Keratinocyte (primary cell): ENCODE measurements around the gene EMP1.

Experiments used
- CTCF ChIP-seq, 3 experiments: IDR thresholded peaks in 1 of 3; conservative IDR thresholded peaks in 1 of 3; optimal IDR thresholded peaks in 1 of 3; 2 replicates in 2 of 3; 3 replicates in 1 of 3; pipeline versions ENCODE3 to v1.5.1; 2011; ENCODE audit warnings: low read length in 3 of 3, mild to moderate bottlenecking in 3 of 3, moderate library complexity in 2 of 3, control low read depth in 1 of 3, inconsistent platforms in 1 of 3; ENCODE audit not compliant: insufficient read depth in 2 of 3; ENCODE audit errors: extremely low read depth in 1 of 3
- EZH2 ChIP-seq: IDR thresholded peaks from one replicate; pipeline ENCODE4 v1.6.1; 2012; ENCODE audit warnings: inconsistent platforms, mild to moderate bottlenecking, low read length, moderate library complexity

GRCh38 chr12:13227191-13227590, 30.7 kb downstream of the EMP1 start:
- no peak for TF ChIP-seq CTCF (optimal IDR thresholded peaks at IDR 0.05 in 1 of 3, IDR thresholded peaks at IDR 0.05 in 1 of 3, conservative IDR thresholded peaks at IDR 0.05 in 1 of 3; ENCODE audit: extremely low read depth in 1 of 3, insufficient read depth in 2 of 3, low read length in 3 of 3)
- TF ChIP-seq EZH2, result no peak
